GM20000 (cell line): Measurements from ENCODE around the gene P3R3URF.

ENCODE experiments used
- DNase-seq: peaks from one replicate; pipeline ENCODE4 v3.0.0; 2012; ENCODE audit warnings: low spot score
- TF ChIP-seq, protein P1 (sequence below): IDR thresholded peaks from 2 replicates; pipeline ENCODE4 v1.5.1; 2012; ENCODE audit warnings: mild to moderate bottlenecking, control low read depth; ENCODE audit errors: extremely low read depth, missing control alignments

P3R3URF gene

DNA sequence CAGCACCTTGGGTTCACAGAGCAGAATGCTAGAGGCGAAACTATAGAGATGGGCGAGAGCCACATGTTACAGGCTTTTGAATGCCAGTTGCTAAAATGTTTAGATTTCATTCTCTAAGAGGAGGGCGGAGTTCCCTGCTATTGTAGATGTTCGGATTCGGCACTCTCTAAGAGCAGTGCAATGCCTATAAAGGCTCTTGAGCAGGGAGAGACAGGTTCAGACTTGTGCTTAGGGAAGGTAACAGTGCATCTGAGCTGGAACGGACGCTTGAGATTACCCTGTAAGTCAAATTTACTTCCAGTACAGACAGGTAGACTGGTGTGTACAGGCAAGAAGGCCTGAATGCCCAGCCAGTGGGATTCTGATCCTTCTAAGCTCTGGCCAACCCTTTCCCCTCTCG lies 42.2 kb upstream of the P3R3URF start:
- DNase-seq = no peak
- TF ChIP-seq, protein P1, sequence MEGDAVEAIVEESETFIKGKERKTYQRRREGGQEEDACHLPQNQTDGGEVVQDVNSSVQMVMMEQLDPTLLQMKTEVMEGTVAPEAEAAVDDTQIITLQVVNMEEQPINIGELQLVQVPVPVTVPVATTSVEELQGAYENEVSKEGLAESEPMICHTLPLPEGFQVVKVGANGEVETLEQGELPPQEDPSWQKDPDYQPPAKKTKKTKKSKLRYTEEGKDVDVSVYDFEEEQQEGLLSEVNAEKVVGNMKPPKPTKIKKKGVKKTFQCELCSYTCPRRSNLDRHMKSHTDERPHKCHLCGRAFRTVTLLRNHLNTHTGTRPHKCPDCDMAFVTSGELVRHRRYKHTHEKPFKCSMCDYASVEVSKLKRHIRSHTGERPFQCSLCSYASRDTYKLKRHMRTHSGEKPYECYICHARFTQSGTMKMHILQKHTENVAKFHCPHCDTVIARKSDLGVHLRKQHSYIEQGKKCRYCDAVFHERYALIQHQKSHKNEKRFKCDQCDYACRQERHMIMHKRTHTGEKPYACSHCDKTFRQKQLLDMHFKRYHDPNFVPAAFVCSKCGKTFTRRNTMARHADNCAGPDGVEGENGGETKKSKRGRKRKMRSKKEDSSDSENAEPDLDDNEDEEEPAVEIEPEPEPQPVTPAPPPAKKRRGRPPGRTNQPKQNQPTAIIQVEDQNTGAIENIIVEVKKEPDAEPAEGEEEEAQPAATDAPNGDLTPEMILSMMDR = no peak

DNA sequence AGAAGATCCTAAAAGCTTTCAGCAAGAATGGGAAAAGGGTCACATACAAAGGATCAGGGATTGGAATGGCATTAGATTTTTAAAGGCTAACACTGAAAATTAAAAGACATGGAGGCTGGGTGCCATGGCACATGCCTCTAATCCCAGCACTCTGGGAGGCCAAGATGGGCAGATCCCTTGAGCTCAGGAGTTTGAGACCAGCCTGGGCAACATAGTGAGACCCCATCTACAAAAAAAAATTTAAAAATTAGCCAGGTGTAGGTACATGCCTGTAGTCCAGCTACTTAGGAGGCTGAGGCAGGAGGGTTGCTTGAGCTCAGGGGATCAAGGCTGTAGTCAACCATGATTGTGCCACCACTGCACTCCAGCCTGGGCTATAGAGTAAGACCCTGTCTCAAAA lies 39.2 kb upstream of the P3R3URF start:
- no peak for DNase-seq
- TF ChIP-seq, protein P1 = no peak

DNA sequence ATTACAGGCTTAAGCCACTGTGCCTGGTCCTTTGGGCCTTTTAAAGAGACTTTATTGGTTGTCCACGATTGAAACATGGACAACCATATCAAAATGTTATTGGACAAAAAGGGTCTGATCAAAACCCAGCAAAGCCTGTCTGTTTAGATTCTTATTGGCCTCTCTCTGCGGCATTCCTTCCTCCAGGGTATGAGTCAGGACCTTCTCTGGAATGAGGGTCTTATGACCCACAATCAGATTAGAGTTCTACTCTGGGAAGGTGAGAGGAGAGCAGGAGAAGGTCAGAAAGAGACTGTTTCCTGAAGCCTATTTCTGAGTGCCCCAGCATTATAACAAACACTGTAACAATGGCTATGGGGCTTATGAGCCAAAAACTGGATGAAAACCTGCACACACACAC lies 34.8 kb upstream of the P3R3URF start:
- no peak for DNase-seq
- TF ChIP-seq, protein P1 = no peak

DNA sequence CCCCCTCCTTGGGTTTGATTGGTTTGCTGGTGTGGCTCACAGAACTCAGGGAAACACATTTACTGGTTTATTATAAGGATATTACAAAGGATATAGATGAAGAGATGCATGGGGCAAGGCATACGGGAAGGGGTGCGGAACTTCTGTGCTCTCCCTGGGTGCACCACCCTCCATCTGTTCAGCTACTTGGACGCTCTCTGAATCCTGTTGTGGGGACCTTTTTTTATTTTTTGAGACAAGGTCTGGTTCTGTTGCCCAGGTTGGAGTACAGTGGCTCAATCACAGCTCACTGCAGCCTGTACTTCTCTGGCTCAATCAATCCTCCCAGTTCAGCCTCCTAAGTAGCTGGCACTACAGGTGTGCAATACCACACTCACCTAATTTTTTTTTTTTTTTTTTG lies 34.3 kb upstream of the P3R3URF start:
- TF ChIP-seq, protein P1 = no peak
- no peak for DNase-seq

DNA sequence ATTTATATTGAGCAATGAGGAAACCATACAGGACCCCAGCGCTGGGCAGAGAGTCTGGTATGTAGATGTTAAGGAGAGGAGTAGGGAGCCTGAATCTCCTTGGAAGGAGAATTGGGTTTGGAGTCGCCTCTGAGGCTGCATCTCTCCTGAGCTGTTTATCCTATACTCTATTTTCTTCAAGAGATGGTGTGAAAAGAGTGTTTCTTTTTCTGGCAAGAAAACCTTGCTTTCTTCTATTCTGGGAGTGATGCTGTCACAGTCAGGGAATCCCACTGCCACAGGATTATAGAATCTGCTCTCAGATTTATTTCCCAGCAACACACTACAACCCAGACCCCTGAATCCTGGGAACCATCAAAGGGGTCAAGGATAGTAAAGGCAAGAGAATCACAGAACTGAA lies 30.1 kb upstream of the P3R3URF start:
- no peak for DNase-seq
- TF ChIP-seq, protein P1 = no peak

DNA sequence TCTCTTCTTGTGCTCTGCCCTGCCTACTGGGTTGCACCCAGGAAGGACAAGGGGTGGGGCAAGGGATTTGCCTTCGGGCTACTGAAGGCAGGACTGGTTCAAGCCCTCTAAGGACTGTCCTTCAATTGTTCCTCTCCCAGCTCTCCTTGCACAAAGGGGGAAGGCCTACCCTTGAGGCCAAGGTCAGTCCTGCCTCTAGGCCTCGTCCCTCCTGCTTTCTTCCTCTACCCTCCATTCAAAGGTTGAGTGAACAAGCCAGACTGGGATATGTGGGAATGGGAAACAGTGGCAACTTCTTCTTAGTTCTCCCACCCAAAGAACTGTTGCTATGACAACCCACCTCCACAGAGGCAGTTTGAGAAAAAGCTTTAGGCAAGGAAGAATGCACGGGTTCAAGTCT lies 29.5 kb upstream of the P3R3URF start:
- TF ChIP-seq, protein P1 = no peak
- DNase-seq = no peak

DNA sequence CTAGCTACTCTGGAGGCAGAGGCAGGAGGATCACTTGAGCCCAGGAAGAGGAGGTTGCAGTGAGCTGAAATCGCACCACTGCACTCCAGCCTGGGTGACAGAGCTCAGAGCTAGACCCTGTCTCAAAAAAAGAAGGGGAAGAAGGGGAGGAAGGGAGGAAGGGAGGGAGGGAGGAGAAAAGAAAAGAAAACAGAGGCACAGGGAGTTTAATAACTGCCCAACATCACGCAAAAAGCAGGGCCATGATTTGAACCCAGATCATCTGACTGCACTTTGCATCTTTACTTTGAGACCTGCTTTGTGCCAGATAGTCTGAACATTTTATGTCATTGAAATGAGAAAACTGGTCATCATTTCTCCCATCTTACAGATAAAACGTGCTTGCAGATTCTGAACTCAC lies 28.9 kb upstream of the P3R3URF start:
- DNase-seq = no peak
- TF ChIP-seq, protein P1 = no peak
